GM23338 (cell line): ENCODE measurements around the gene FNDC11.

Experiments used
- CTCF ChIP-seq, 2 experiments: fragments of 200-600 bp in 1 of 2; sonication (generic) in 1 of 2; conservative IDR thresholded peaks; 2 replicates each; pipeline versions ENCODE4 v1.5.1 to v1.6.1; 2016 to 2017; ENCODE audit warnings: antibody characterized with exemption in 2 of 2, low read depth in 2 of 2, mild to moderate bottlenecking in 2 of 2, moderate library complexity in 1 of 2
- EZH2 ChIP-seq: fragments of 200-600 bp; sonication (generic); IDR thresholded peaks from one replicate; pipeline ENCODE4 v1.8.0; 2017; ENCODE audit warnings: antibody characterized with exemption, mild to moderate bottlenecking, low read depth; ENCODE audit not compliant: unreplicated experiment
- EZH2phosphoT487 ChIP-seq: fragments of 200-600 bp; sonication (generic); IDR thresholded peaks from one replicate; pipeline ENCODE4 v1.8.1; 2018; ENCODE audit warnings: antibody characterized with exemption; ENCODE audit not compliant: unreplicated experiment
- JUNB ChIP-seq: IDR thresholded peaks from one replicate; pipeline ENCODE4 v1.6.1; 2016; ENCODE audit warnings: antibody characterized with exemption; ENCODE audit not compliant: unreplicated experiment
- POLR2AphosphoS5 ChIP-seq: IDR thresholded peaks from 2 replicates; pipeline ENCODE4 v1.6.1; 2016; ENCODE audit warnings: antibody characterized with exemption, low read depth
- REST ChIP-seq: IDR thresholded peaks from one replicate; pipeline ENCODE4 v1.6.1; 2018; ENCODE audit warnings: antibody characterized with exemption; ENCODE audit not compliant: unreplicated experiment
- ZNF114 ChIP-seq: fragments of 250-450 bp; sonication (Bioruptor Pico); IDR thresholded peaks from 2 replicates; pipeline ENCODE4 v1.5.0; 2020; ENCODE audit warnings: mild to moderate bottlenecking, moderate library complexity

- no peak for TF ChIP-seq CTCF (conservative IDR thresholded peaks at IDR 0.05; ENCODE audit: low read depth in 2 of 2)
- TF ChIP-seq JUNB, result no peak
- TF ChIP-seq POLR2AphosphoS5, result no peak
- no peak for TF ChIP-seq REST
- no peak for TF ChIP-seq EZH2
- no peak for TF ChIP-seq EZH2phosphoT487
- TF ChIP-seq ZNF114 (CRISPR knock-in tag), result no peak
Measured at GRCh38 chr20:63598479-63599395, 44.8 kb downstream of the FNDC11 start.
